Epidermal melanocyte (primary cell): ENCODE results near the gene NACA.
"Not testable (repeated sequence)": the region's sequence is repeated elsewhere in the genome, so short reads cannot be mapped to it uniquely, and the experiment has no call there.

ENCODE experiments used
- DNase-seq: peaks from one replicate; pipeline ENCODE4 v3.0.0; 2011; ENCODE audit warnings: low spot score; ENCODE audit not compliant: insufficient read length

Gene NACA

DNA sequence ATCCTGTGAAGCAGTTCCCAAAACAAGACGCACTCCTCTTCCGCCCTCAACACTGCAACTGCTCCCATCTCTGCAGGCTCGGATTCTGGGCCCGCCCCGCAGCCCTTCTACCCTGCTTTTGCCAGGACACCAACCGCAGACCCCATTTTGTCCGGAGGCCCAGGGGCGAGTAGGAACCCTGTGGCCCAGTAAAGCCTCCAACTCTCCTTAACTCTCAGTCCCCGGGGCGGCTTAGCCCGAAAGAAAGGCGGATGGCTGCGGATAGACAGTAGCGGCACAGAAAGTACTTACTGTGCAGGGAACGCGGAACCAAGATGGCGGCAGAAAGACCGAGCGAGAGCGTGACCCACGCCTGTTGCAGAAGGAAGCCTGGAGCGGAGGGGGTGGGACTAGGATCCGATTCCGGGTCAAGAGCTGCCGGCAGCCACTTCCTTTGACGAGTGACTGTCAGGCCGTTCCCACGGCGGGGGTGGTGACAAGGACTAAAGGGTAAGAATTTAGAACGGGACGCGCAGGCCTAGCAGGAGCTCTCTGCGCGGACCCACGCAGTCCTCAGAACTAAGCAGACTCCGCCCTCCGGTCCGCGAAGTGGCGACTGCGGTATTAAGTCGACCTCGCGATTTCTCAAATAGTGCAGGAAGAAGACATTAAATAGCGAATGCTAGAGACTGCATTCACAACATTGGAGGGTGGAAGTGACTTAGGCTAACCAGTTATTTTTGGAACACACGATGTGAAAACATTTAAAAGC is at the start of gene NACA:
Gene NACA (minus strand): TSS at position 328 of the 751 bp plus-strand sequence. CDS start 778 bp downstream, outside the sequence.
- DNase-seq = peak; percentile 98

DNA sequence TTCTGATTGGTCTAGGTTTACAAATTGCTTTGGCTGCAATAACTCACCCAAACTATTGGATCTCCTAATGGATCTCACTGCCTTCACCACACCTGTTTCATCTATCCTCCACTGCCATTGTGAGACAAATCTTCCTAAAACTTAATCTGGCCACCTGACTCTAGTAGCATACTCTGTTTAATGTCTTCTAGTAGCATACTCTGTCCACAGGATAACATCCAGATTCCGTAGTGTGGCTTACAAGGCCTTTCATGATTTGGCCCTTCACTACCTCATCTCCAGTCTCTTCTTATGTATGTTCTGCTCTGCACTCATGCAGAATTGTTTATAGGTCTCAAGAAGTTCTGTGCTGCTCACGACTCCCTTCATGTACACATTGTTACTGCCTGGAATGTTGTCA is 48.0 kb upstream of the NACA start:
- no peak for DNase-seq

DNA sequence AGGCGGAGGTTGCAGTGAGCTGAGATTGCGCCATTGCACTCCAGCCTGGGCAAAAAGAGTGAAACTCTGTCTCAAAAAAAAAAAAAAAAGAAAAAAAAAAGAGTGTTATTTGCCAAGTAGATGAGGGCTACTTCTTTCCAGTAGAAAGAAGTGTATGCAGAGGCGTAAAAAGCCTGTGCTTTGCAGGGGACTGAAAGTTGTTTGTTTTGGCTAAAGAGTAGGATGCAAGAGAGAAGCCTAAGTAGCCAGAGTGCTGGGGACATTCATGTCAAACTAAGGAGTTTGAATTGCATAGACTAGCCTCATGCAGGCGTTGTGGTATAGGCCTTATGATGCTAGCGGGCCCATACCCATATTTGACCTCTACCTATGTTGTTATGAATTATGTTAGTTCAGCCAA is 47.5 kb upstream of the NACA start:
- no peak for DNase-seq

DNA sequence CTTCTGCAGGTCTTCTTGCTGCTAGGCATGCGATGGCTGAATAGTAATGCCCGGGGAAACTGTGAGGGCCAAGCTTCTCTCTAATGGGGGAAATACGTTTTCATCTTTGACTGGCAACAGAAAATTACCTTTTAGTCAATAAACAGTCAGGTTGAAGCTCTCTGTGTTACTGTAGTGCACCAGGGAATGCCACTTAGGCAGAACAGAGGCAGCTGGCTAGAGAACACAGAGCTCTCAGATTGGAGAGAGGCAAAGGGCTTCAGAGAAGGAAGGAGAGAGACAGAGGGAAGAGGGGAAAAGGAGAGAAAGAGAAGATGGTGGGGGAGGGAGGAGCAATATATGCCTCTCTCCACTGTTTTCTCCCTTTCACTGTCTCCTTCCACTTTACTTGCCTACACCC is 44.8 kb upstream of the NACA start:
- no peak for DNase-seq

DNA sequence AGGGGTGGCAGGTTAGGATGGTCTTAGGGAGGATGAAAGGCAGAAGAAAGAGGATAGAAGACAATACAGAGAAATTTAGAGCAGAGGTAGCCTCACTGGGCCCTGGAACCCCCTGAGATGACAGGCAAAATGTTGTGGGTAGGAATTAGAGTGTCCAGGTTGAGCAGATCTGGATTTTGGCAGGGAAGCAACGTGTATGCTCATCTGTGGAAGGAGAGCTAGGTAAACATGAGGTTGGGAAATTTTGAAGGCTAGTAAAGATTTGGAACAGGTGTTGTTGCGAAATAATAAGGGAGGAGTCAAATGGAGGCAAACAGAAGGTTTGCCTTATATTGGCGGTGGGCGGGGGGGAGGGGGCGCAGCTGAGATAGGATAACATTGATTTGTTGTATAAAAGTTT is 43.3 kb upstream of the NACA start:
- DNase-seq = no peak

DNA sequence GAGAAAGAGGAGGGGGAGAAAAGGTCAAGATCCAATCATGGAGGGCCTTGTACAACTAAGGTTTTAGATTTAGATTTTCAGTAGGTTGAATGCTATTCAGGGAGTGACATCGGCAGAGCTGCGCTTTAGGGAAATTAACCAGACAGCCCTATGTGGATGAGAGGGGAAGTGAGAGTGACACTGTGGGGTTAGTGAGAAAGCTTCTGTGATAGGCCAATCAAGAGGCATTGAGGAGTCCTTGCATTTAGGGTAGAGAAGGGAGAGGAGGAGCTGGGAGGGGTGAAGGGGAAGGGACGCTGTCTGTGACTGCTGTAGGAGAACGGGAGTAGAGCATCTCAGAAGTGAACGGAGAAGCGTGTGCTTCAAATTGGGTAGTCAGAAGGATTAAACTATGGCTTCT is 41.4 kb upstream of the NACA start:
- no peak for DNase-seq

DNA sequence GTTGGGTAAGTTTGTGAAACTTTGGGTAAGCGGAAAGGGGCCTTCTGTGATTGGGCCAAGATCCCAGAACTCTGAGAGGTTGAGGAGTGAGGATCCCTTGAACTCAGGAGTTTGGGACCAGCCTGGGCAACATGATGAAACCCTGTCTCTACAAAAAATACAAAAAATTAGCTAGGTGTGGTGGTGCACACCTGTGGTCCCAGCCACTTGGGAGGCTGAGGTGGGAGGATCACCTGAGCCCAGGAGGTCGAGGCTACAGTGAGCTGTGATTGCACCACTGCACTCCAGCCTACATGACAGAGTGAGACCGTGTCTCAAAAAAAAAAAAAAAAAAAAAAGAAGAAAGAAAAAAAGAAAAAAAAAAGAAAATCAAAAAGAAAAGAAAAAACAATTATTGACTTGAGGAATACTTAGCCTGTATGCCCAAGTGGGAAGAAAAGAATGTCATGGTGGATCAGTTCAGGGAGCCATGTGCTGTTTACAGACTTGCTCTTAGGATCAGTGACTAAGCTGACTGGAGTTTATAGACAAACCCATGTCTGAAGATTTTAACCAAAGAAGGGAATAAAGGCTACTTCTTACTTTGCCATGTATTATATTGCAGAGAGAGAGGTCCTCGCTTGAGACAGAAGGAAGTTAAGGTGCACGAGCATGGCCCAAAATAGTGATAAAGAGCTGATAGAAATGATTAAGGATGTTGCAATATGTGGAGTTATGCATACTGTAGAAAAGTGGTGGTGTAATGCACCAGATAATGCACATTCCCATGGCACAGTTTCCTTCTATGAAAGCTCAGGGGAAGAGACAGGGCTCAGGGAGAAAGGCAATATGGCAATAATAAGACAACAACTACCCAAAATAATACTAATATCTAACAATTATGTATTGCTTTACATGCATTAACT is 38.9 kb upstream of the NACA start:
- no peak for DNase-seq

DNA sequence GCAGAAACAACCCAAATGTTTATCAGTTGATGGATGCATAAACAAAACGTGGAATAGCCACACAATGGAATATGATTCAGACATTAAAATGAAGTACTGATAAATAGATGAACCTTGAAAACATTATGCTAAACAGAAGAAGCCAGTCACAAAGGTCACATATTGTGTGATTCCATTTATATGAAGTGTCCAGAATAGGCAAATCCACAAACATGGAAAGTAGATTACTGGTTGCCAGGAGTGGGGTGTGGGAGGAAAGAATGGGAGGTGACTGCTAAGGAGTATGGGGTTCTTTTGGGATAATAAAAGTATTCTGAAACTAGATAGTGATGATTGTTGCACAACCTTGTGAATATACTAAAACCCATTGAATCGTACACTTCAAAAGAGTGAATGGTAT is 36.7 kb upstream of the NACA start:
- DNase-seq = no peak

DNA sequence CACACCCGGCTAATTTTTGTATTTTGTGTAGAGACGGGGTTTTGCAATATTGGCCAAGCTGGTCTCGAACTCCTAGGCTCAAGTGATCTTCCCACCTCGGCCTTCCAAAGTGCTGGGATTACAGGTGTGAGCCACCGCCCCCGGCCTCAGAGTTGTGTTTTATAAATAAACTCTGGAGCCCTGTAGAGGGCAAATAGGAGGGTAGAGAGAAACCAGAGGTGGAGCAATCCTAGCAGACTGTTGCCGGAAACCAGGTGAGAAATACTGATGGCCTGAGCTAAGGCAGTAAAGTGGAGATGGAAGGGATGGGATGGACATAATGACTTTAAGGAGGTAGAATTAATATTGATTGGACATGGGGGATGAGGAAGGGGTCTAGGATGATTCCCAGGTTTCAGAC is 35.4 kb upstream of the NACA start:
- no peak for DNase-seq

DNA sequence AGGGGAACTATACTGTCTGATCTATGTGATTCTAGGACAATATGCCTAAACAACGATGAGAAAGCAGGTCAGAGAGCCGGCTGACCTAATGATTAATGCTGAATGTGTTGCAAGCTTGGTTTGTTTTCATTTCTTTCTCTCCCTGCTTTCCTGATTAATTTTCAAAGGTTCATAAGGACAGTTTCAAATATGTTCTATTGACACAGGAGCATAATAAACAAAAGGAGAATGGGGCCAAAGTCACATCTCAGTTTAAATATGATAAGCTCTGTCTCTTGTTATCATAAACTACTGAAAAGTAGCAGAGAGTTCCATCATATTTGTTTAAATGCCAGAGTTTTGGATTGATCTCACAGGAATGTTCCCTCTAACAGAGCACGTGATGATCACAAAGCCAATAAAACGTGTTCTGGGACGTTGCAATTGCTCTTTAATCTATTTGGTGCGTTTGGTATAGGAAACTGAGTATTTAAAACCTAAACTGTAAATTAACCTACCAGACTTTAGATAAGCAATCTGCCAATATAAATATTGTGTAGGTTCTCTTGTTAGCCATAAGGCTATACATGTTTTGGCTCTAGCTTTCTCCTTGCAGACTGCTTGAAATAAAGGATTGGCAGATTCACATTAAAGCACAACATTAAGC is 34.3 kb upstream of the NACA start:
- DNase-seq = no peak

DNA sequence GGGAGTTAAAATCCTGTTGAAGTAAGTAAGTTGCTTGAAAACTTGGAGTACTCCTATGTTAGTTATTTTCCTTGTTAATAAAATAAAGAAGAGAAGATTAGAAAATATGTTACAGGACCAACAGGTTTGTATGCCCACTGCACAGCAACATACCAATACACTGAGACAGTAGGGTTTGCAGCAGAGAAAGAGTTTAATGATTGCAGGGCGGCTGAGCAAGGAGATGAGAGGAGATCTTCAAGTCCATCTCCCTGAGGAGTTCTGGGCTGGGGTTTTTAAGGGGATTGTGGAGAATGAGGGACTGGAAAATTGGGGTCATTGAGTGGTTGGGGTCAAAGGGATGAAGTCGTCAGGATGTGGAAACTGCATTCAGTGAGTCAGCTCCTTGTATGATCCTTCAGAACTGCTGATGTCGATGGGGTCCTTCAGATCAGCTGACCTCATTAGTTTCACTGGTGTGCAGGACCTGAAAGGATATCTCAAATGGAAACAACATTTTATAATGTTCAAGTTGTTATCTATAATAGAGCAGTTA is 33.7 kb upstream of the NACA start:
- no peak for DNase-seq

DNA sequence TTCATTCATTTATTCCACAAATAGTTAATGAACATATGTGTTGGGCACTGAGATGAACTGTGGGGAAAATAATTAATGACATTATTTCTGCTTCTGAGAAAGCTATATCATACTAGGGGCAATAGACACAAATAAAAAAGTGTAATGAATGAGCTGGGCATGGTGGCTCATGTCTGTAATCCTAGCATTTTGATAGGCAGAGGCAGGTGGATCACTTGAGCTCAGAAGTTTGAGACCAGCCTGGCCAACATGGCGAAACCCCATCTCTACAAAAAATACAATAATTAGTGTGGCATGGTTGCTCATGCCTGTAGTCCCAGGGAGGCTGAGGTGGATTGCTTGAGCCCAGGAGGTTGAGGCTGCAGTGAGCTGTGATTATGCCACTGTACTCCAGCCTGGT is 32.9 kb upstream of the NACA start:
- DNase-seq = not testable (repeated sequence)

DNA sequence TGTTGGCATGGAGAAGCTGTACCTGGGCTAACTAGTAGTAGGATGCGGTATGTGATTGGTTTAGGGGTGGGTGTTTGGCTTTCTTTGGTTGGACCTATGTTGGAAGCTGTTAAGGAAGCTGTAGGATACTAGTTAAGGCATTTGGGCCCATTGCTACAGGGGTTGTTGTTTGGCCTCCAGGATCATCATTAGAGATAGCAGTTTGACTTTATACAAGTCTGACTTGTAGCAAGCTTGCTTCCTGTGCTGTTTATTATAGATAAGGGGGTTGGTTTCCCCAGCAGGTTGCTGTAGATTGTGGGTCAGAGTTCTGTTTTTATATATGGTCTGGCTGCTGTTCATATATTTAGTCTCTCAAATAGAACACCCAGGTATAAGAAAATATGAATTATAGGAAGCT is 28.5 kb upstream of the NACA start:
- no peak for DNase-seq

DNA sequence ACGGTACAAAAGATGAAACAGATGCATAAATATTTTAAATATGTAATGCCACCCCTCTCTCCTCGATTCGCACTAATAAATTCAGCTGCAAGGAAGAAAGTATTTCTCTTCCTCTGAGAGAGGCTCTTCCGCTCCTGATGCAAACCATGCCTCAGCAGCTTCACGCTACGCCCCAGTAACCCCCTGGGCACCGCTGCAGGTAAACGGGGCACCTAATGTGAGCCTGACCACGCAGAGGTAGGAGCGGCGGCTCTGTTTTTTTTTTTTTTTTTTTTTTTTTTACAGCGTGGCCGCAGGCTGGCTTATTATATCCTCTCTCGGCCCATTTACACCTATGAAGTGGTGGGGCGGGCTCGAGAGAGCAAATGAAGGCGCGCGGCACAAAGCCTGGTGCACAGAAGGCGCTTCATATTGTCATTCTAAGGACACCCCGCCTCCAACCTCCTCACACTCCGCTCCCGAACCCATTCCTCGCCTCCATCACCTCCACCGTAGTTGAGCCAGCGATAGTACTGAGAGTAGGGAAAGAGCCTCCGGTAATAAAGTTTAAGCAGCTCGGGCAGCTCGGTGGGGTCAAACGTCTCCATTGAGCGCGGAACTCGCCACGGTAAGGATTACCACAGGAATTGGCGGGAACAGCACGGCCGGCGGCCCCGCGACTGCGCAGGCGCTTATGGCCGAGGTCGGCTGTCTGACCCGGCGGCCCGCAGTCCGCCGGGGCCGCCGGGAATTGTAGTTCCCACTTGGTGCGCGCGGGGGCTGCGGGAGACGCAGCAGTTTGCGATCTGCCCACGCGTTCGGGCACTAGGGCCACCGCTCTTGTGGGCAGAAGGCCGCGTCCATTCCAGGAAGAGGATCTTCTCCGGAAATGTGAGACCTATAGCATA is 26.9 kb upstream of the NACA start, which contains the start of gene PRIM1:
Gene PRIM1 (minus strand): TSS at position 612 of the 887 bp plus-strand sequence. CDS start 25 bp downstream, at position 587.
- DNase-seq = peak; percentile 88

DNA sequence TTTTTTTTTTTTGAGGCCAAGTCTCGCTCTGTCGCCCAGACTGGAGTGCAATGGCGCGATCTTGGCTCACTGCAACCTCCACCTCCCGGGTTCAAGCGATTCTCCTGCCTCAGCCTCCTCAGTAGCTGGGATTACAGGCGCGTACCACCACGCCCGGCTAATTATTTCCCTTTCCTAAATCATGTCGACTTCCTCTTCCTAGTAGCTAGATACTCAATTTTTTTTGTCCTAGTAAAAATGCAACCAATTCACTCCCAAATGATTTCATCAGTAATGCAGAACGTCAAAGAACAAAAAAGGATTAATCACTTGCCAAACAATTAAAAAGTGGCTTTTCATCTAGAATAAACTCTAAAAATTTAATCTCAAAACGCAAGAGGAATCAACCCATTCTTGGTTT is 25.5 kb upstream of the NACA start:
- not testable (repeated sequence) for DNase-seq

DNA sequence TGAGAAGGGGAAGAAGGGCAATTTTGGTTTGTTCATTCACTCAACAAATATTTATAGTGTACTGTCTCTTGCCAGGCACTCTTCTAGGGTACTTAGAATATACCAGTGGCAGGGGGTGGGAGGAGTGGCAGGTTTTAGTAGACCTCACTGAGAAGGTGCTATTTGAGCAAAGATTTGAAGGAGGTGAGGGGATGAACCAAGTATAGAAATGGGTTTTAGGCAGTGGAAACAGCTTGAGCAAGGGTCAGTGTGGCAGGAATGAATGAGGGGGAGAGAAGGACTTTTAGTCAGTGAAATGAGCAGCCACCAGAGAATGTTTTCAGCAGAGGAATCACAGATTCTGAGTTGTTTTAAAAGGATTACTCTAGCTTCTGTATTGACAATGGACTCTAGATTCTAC is 24.8 kb upstream of the NACA start:
- DNase-seq = no peak

DNA sequence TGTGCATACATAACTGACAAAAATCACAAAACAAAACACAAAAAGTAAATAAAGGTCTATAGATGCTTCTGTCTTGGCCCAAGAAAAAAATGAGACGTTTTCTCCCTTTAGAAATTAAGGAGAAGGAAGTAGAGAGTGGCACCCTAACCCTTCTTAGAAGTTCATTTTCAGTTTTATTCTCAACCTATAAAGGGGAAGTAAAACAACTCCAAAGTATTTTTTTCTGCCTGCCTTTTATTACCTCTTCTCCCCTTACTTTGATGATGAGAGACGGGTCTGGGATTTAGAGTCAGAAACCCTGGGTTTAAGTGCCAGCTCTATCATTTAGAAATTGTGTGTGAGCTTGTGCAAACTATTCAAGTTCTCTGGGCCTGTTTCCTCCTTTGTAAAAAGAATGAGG is 24.3 kb upstream of the NACA start:
- no peak for DNase-seq

DNA sequence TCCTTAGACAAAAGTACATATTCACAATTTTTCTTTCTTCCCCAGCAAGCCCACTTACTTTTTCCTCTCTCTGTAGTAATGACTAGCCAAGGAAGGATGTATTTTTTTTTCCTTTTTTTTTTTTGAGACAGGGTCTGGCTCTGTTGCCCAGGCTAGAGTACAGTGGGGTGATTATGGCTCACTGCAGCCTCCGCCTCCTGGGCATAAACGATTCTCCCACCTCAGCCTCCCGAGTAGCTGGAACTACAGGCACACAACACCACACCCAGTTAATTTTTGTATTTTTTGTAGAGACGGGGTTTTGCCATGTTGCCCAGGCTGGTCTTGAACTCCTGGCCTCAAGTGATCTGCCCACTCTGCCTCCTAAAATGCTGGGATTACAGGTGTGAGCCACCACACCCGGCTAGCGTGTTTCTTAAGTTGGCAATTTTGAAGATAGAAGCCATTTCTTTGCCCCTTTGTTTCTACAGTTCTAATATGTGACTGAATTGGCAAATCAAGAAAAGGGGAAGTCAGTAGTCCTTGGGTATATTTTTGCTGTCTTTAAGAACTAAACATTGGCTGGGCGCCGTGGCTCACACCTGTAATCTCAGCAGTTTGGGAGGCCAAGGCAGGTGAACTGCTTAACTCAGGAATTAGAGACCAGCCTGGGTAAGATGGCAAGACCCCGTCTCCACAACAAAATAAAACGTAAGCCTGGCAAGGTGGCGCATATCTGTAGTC is 3.2 kb upstream of the NACA start:
- no peak for DNase-seq

DNA sequence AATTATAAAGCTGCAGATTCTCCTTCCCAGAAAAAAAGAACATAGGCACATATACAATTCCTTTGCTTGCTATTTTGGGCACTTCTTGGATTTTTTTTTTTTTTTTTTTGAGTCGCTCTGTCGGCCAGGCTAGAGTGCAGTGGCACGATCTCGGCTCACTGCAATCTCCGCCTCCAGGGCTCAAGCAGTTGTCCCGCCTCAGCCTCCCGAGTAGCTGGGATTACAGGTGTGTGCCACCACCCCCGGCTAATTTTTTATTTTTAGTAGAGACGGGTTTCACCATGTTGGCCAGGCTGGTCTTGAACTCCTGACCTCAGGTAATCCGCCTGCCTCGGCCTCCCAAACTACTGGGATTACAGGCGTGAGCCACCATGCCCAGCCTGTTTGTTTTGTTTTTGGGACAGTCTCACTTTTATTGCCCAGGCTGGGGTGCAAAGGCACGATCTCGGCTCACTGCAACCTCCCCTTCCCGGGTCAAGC is 1.1 kb upstream of the NACA start:
- not testable (repeated sequence) for DNase-seq

DNA sequence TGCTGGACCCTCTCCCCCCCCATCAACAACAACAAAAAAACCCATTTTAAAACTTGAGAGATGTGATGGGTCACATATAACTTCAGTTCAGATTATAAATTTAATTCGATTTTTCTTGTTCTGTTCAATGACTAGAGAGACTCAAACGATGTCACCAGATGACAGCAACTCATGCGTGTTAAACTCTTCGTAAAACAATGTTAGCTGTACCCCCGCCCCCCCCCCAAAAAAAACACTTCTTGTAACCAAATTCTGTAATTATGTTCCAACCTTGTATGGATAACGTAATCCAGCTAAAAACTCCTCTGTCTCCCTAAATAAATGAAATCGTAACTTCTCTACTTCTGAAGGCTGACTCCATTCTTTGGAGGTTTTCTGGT is 614 bp upstream of the NACA start:
- DNase-seq = no peak
